D721Med (cell line): ENCODE data around the gene SCAPER.
"Not testable (repeated sequence)": the region's sequence is repeated elsewhere in the genome, so short reads cannot be mapped to it uniquely, and the experiment has no call there.

Experiments used
- DNase-seq: peaks from one replicate; pipeline ENCODE4 v3.0.0; 2011; ENCODE audit warnings: low spot score; ENCODE audit not compliant: insufficient read length
- FAIRE-seq: peaks from 2 replicates; lab custom pipeline; 2011; peaks lifted over from hg19 to GRCh38; lab: Jason Lieb, UNC
- CTCF ChIP-seq: IDR thresholded peaks from 2 replicates; pipeline ENCODE4 v1.5.1; 2012; ENCODE audit warnings: mild to moderate bottlenecking, control low read depth; ENCODE audit not compliant: insufficient read depth; ENCODE audit errors: missing control alignments

SCAPER gene

GRCh38 chr15:76764004-76764403 lies 141.1 kb downstream of the SCAPER start:
- no peak for TF ChIP-seq CTCF
- DNase-seq (no peak), FAIRE-seq (no peak)

- TF ChIP-seq CTCF, result no peak
- DNase-seq (no peak), FAIRE-seq (no peak)
Observed at GRCh38 chr15:76763554-76763953, 141.6 kb downstream of the SCAPER start.

- no peak for DNase-seq
- no peak for TF ChIP-seq CTCF
- no peak for FAIRE-seq
Observed at GRCh38 chr15:76756381-76756780, 148.8 kb downstream of the SCAPER start.

GRCh38 chr15:76753771-76754170 lies 151.4 kb downstream of the SCAPER start:
- no peak for FAIRE-seq
- no peak for TF ChIP-seq CTCF
- DNase-seq, result no peak

GRCh38 chr15:76753131-76753530 lies 152.0 kb downstream of the SCAPER start:
- FAIRE-seq, result no peak
- no peak for DNase-seq
- TF ChIP-seq CTCF, result no peak

- TF ChIP-seq CTCF, result no peak
- FAIRE-seq (peak; percentile 6), DNase-seq (no peak)
Observed at GRCh38 chr15:76752549-76752948, 152.6 kb downstream of the SCAPER start.

- FAIRE-seq, result no peak
- DNase-seq, result no peak
- no peak for TF ChIP-seq CTCF
Observed at GRCh38 chr15:76737573-76737972, 167.6 kb downstream of the SCAPER start.

- not testable (repeated sequence) for DNase-seq, FAIRE-seq
Observed at GRCh38 chr15:76732321-76732720, 172.8 kb downstream of the SCAPER start.
